HG02970 (cell line): ENCODE data around the gene DET1.
"Not testable (repeated sequence)": the region's sequence is repeated elsewhere in the genome, so short reads cannot be mapped to it uniquely, and the experiment has no call there.

ENCODE experiments used
- ATAC-seq: cut with Tn5 transposase; IDR thresholded peaks from one replicate; pipeline ENCODE4 v1.9.1; 2021; ENCODE audit warnings: mild to moderate bottlenecking, moderate library complexity, moderate number of reproducible peaks; ENCODE audit not compliant: unreplicated experiment, low FRiP score

DET1 gene

DNA sequence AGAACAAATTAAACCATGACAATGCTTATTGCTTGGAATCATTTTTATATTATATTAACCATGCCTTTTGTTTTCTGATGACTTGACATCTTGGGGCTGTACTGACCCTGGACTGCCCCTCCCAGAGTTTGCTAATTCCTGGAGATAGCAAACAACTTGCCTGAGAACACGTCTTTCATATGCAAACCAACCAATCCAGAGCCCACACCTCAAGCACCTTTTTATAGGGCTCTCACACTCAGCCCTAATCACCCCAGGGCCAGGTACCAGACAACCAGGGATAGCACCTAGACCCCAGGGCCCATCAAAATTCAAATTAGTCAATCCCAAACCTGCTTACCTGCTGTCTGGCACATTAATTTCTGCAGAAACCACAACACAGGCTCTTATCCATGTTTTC, 42.0 kb downstream of the DET1 start:
- no peak for ATAC-seq

DNA sequence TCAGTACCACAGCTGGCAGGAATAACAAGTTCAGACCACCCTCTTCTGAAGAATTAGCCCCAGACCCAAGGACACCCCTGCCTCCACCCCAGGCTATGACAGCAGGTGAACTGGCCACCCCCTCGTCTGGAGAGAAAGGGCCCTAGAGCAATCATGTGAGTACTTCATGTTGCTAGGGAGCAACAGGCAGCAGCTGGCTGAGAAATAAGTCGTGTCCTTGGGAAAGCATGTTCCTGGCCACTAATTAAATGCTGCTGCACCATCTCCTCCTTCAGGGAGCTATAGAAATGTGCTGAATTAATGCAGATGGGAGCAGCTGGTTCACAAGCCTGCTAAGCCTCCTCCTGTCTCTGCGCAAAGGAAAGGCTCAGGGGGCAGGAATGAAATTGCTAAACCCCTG, 47.5 kb downstream of the DET1 start:
- ATAC-seq = no peak

- no peak for ATAC-seq
Measured at GRCh38 chr15:88497109-88497765, 49.2 kb downstream of the DET1 start.

GRCh38 chr15:88493844-88494243, 52.6 kb downstream of the DET1 start:
- no peak for ATAC-seq

DNA sequence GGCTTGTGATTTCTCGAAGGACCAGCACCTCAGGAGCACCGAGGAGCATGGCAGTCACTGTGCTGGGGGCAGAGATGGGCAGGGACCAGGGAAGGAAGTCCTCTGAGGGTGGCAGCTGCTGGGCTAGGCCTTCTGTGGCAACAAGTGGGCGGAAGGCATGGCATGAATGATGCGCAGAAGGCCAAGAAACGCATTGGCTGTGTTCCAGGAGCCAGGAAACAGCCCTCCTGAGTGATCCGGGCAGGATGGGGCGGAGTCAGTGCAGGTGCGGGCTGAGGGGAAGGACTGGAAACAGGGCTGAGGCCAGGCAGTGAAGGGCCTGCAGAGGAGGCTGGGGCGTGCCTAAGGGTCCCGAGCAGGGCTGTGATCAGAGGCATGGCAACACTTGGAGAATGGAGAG, 55.3 kb downstream of the DET1 start:
- no peak for ATAC-seq

- ATAC-seq = no peak
Measured at GRCh38 chr15:88490036-88490435, 56.4 kb downstream of the DET1 start.

DNA sequence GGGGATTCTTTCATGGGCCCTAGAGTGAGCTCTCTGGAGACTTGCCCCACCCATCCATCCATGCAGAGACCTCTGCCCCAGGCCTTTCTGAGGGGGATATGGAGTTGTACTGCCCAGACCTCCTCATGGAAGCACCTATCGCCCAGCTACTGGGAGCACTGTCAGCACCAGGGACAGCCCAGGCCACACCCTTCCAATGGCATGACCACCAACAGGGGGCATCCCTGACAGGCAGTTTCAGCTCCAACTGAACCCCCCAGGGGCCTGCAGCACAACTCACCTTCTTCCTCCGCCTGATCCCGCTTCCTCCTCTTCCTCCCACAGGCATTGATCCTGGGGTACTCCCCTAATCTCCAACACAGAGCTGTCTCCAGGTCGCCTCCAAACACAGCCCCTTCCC, 57.2 kb downstream of the DET1 start:
- ATAC-seq = no peak

DNA sequence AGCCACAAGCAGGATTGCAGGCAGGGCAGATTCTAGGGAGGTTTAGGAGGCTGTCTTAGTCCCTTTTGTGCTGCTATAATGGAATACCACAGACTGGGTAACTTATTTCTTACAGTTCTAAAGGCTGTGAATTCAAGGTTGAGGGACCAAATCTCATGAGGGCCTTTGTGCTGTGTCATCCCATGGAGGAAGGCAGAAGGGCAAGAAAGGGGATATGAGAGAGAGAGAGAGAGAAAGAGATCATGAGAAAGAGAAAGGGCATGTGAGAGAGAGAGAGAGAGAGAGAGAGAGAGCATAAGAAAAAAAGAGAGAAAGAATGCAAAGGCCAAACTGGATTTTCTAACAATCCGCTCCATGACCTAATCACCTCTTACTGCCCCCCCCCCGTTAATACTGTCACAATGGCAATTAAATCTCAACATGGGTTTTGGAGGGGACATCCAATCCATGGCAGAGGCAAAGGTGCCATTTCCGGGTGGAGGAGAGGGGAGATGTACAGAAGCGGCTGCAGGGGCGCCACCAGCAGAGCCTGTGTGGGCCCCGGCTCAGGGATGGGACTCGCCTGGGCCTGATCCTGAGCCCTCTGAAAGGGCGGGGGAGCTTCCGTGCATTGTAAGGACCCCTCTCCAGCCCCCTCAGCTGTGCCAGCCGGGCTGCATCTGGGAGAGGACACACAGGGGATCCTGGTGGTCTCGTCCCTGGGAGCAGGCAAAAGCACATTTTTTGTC, 58.5 kb downstream of the DET1 start:
- no peak for ATAC-seq

- ATAC-seq = no peak
Measured at GRCh38 chr15:88487178-88487795, 59.2 kb downstream of the DET1 start.

DNA sequence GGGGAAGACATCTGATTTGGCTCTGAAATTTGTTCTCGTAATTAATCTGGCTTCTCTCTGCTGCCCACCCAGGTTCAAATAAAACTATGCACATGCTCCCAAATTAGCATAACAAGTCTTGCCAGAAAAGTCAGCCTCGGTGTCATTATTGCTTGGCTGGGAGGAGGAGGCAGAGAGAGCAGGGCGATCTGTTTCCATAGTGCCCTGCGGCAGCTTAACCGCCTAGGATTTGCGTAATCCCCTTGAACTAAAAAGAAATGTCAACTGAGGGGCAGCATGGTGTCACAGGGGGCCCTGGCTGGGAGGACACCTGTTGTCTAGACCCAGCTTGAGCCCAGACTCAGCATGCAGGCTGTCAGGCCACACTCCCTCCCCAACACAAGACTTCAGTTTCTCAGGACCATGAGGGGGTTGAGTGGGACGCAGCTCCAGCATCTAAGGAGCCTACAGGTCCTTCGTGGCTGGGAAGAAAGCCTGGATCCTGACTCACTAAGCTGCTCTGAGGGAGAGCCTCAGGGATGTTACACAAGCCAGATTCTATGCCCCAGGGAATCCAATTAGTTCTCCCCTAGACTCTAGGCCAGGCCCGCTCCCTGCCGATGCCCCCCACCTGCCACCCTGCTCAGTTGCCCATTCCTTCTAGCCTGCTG, 61.7 kb downstream of the DET1 start:
- no peak for ATAC-seq

DNA sequence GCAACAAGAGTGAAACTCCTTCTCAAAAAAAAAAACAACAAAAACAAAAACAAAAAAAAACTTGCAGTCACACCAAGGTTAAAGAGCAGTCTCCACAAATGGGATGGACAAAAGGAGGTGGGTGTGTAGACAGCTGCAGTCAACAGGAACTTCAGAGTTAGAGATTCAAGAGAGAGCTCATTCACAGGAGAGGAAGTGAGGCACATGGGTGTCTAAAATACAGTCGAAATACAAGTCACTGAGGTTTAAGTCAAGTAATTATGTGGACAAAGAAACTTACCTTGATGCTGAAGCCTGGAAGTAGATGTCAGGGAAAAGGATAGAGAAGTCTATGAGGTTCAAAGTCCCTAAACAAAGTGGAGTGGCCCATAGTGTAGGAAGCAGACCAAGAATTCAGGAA, 64.2 kb downstream of the DET1 start:
- no peak for ATAC-seq

GRCh38 chr15:88480981-88481380, 65.5 kb downstream of the DET1 start:
- no peak for ATAC-seq

DNA sequence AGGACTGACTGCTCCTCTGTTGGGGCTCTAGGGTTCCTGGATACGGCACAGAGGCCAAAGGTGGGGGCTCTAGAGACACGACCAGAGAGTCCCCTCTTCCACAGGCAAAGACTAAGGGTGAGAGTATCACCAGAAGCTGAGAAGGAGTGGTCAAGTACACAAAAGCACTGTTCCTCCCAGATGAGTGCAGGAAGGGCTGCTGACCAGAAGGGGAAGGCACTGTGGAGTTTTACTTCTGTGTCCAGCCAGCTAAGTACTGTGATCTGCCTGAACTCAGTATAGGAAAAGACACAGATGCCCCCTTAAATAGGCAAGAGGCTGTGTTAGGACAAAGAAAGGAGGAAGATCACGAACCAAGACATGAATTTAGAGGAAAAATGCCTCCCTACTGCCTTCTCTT, 67.3 kb downstream of the DET1 start:
- no peak for ATAC-seq

- no peak for ATAC-seq
Measured at GRCh38 chr15:88477904-88478303, 68.6 kb downstream of the DET1 start.

- no peak for ATAC-seq
Measured at GRCh38 chr15:88477126-88477525, 69.4 kb downstream of the DET1 start.

DNA sequence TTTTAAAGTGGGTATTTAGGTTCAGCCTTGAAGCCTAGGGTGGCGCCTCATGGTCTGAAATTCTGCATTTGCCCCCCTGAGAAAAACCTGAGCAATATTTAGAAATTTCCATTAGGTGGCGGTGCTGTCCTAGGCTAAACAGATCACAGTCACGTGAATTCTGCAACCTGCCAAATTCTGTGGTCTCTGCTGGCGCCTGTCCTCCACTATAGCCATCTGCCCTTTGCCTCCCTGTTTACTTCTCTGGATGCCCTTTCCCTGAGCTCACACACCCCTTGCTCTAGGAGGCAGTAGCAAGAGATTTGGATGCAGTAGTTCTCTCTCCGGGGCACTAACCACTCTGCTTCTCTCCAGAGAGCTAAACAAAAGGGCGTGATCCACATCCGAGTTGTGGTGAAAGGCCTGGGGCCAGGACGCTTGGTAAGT, 69.8 kb downstream of the DET1 start:
- ATAC-seq = no peak

DNA sequence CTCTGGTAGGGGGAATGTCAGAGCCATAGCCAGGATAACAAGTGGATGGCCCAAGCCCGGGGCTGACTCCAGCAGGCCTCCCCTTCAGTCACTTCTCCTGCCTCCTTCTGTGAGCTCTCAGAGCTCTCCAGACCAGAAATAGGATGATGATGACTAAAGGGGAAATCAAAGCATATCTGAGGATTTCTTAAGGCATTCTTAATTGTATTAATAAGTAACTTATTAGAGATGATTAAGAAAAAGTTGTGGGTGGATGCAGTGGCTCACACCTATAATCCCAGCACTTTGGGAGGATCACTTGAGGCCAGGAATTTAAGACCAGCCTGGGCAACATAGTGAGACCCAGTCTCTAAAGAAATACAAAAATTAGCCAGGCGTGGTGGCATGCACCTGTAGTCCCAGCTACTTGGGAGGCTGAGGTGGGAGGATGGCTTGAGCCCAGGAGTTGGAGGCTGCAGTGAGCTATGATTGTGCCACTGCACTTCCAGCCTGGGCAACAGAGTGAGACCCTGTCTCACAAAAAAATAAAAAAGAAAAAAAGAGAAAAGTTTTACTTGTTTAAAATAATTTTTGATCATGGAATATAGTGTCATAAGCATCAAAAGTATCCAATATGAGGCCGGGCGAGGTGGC, 72.7 kb downstream of the DET1 start:
- not testable (repeated sequence) for ATAC-seq

DNA sequence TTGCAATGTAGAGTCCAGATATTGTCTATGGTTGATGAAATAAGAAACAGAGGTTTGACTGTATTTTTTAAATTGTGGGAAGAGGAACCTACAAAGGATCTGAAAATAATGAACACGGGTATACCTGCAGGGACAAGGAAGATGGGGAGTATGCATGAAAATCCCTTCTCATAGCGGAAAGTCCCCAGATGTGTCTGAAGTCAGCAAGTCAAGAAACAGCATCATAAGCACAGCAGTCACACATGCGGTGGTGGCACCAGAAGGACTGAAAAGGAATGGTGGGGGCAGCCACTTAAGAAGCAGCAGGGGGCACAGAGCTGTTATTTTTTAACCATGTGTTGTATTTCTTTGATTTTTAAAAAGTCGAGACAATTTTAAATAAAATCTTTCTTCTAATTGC, 74.3 kb downstream of the DET1 start:
- ATAC-seq = no peak

DNA sequence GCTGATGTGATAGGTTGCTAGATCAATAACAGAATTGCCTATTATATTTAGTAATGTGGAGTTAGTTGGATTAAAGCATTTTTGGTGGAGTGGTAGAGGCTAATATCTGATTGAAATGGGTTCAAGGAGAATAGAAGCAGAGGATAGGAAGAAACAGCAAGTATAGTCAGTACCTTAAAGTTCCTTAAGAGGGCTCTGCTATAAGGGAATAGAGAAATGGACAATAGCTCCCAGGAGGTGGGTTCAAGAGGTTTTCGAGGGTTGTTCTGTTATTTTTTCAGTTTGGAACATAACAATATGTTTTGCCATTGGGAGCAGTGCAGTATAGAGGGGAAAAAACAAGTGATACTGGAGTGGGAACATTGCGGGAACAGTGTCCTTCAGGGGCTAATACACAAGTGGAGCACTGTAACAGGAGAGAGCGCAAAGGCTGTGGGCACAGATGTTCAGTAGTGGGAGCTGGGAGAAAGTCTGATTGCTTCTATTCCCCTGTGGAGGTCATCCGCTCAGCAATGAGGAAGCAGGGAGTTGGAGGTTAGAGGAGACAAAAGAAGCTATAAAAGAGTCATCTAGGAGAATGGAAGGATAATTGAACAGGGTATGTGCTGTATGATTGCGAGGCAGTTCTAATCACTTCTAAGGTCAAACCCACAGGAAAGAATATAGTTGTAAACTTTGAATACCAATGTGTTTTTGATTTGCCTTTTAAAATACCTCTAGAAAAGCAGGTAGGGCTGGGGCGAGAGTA, 75.7 kb downstream of the DET1 start:
- no peak for ATAC-seq

- no peak for ATAC-seq
Measured at GRCh38 chr15:88469321-88469720, 77.2 kb downstream of the DET1 start.
